ENCODE measurements around the gene EIPR1.

The EIPR1 gene

GRCh38 chr2:3154146-3154545 is 223.5 kb downstream of the EIPR1 start:
- ATAC-seq (ENCODE audit: low read depth) (no peak), DNase-seq (ENCODE audit: low spot score) (no peak)
- no peaks in the 10 kb centered on the region for H3K27me3 ChIP-seq (ENCODE audit: insufficient read depth, poor library complexity, severe bottlenecking)
- TF ChIP-seq CTCF (IDR thresholded peaks at IDR 0.05; ENCODE audit: poor library complexity, severe bottlenecking), result no peak
- no peaks in the 10 kb centered on the region for H3K36me3 ChIP-seq (ENCODE audit: low read depth)
- H3K4me1 ChIP-seq (ENCODE audit: insufficient read depth, poor library complexity, severe bottlenecking), result no peaks in the 10 kb centered on the region
- no peak overlapping the region for H3K27ac ChIP-seq (ENCODE audit: poor library complexity, severe bottlenecking)
- no peak overlapping the region for H3K4me3 ChIP-seq (ENCODE audit: severe bottlenecking)
- no peaks in the 10 kb centered on the region for H3K9me3 ChIP-seq (ENCODE audit: severe bottlenecking)

- Histone ChIP-seq H3K4me3 (ENCODE audit: severe bottlenecking) (no peak overlapping the region), H3K9me3 (ENCODE audit: severe bottlenecking) (no peaks in the 10 kb centered on the region), H3K27ac (ENCODE audit: poor library complexity, severe bottlenecking) (no peak overlapping the region), H3K27me3 (ENCODE audit: insufficient read depth, poor library complexity, severe bottlenecking) (no peaks in the 10 kb centered on the region), H3K4me1 (ENCODE audit: insufficient read depth, poor library complexity, severe bottlenecking) (no peaks in the 10 kb centered on the region), H3K36me3 (ENCODE audit: low read depth) (no peaks in the 10 kb centered on the region)
- no peak for ATAC-seq (ENCODE audit: low read depth)
- no peak for TF ChIP-seq CTCF (IDR thresholded peaks at IDR 0.05; ENCODE audit: poor library complexity, severe bottlenecking)
- no peak for DNase-seq (ENCODE audit: low spot score)
Observed at GRCh38 chr2:3151153-3151918, 226.3 kb downstream of the EIPR1 start.

GRCh38 chr2:3149441-3150217 is 228.0 kb downstream of the EIPR1 start:
- no peak for DNase-seq (ENCODE audit: low spot score)
- no peaks in the 10 kb centered on the region for H3K36me3 ChIP-seq (ENCODE audit: low read depth)
- H3K4me1 ChIP-seq (ENCODE audit: insufficient read depth, poor library complexity, severe bottlenecking), result no peaks in the 10 kb centered on the region
- no peak overlapping the region for H3K4me3 ChIP-seq (ENCODE audit: severe bottlenecking)
- H3K27ac ChIP-seq (ENCODE audit: poor library complexity, severe bottlenecking), result no peak overlapping the region
- no peaks in the 10 kb centered on the region for H3K9me3 ChIP-seq (ENCODE audit: severe bottlenecking)
- TF ChIP-seq CTCF (IDR thresholded peaks at IDR 0.05; ENCODE audit: poor library complexity, severe bottlenecking), result no peak
- no peak for ATAC-seq (ENCODE audit: low read depth)
- no peaks in the 10 kb centered on the region for H3K27me3 ChIP-seq (ENCODE audit: insufficient read depth, poor library complexity, severe bottlenecking)

- Histone ChIP-seq H3K9me3 (ENCODE audit: severe bottlenecking) (no peaks in the 10 kb centered on the region), H3K27me3 (ENCODE audit: insufficient read depth, poor library complexity, severe bottlenecking) (no peaks in the 10 kb centered on the region), H3K4me1 (ENCODE audit: insufficient read depth, poor library complexity, severe bottlenecking) (no peaks in the 10 kb centered on the region), H3K27ac (ENCODE audit: poor library complexity, severe bottlenecking) (no peak overlapping the region), H3K36me3 (ENCODE audit: low read depth) (no peaks in the 10 kb centered on the region), H3K4me3 (ENCODE audit: severe bottlenecking) (no peak overlapping the region)
- DNase-seq (ENCODE audit: low spot score), result no peak
- no peak for ATAC-seq (ENCODE audit: low read depth)
- TF ChIP-seq CTCF (IDR thresholded peaks at IDR 0.05; ENCODE audit: poor library complexity, severe bottlenecking), result no peak
Observed at GRCh38 chr2:3148716-3149115, 228.9 kb downstream of the EIPR1 start.

Data from RWPE2 (cell line).